GM21367 (cell line): ENCODE data around the gene CYP2C8.
"Not testable (repeated sequence)": the region's sequence is repeated elsewhere in the genome, so short reads cannot be mapped to it uniquely, and the experiment has no call there.

Experiments
- ATAC-seq: cut with Tn5 transposase; IDR thresholded peaks from one replicate; pipeline ENCODE4 v1.9.1; 2021; ENCODE audit not compliant: unreplicated experiment

The CYP2C8 gene

DNA sequence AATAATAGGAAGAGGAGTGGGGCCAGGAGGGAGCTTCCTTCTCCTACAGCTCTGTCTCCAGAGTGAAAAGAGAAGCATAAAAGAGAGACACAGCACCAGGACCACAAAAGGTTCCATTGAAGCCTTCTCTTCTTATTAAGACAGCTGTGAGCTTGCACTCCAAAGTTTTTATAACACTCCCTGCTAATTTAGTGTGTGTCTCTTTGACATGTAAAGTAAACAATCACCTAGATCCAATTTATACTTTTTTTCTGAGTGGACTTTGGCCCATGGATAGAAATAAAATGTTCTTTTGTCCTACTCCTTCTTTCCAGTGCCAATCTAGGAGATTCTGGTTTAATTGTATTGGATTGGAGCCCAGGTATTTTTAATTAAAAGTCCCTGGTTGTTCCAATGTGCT is at the start of gene CYP2C8:
CYP2C8 (minus strand) TSS at position 212 of the 400 bp plus-strand sequence; CDS start at position 117, 95 bp downstream.
- ATAC-seq = no peak

DNA sequence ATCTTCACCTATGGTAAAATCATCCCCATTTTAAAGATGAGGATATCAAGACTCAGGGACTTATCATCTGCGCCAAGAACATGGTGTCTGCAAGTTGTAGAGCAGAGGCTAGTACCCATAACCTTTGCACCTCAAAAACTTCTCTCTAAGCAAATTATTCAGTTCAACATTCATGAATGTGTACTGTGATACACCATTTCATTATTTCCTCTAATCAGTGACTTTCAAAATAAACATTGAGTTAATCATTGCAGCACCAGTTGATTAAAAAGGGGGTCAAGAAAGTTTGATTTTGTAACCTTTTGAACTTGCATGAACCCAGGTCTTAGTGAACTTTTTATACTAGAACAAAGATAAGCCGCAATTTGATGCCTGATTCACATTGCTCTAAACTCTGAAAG is 47.6 kb upstream of the CYP2C8 start:
- ATAC-seq = no peak

DNA sequence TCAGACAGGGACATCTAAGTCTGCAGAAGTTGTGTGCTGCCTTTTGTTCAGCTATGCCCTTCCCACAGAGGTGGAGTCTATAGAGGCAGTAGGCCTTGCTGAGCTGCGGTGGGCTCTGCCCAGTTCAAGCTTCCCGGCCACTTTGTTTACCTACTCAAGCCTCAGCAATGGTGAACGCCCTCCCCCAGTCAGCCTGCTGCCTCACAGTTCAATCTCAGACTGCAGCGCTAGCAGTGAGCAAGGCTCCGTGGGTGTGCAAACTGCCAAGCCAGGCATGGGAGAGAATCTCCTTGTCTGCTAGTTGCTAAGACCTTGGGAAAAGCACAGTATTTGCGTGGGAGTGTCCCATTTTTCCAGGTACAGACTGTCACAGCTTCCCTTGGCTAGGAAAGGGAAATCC is 41.5 kb upstream of the CYP2C8 start:
- ATAC-seq = not testable (repeated sequence)

DNA sequence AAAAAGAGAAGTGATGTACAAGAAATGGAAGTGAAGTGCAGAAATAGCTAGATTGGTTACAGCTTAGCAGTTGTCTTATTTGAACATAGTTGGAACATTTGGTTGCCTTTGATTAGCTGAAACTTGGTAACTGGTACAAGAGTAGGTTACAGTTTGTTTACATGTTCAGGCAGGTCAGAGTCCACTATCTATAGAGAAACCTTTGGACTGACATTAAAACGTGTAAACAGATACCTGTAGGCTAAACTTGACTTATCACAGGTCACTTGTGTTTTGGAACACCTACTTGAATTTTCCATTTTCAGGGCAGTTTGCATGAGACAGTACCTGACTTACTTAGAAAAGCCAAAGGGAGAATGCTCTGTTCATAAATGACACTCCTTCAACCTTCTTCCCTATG is 28.5 kb upstream of the CYP2C8 start:
- ATAC-seq = no peak

DNA sequence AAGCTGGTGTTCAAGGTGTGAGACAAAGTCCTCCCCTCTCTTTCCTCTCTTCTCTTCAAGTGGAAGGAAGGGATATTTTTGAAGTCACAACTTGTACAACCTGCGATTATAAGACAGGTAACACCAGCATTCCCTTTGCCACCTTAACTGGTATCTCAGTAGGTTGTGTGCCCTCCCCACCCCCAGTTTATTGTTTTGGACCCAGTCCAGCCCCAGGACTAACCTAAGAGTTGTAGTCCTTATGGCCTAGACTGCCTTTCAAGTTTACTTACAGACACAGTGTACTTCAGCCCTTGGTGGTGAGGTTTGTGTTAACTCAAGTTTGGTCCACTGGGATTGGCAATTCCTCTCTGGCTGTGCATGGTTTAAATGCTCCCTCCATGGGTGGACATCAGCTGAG is 26.8 kb upstream of the CYP2C8 start:
- ATAC-seq = no peak

DNA sequence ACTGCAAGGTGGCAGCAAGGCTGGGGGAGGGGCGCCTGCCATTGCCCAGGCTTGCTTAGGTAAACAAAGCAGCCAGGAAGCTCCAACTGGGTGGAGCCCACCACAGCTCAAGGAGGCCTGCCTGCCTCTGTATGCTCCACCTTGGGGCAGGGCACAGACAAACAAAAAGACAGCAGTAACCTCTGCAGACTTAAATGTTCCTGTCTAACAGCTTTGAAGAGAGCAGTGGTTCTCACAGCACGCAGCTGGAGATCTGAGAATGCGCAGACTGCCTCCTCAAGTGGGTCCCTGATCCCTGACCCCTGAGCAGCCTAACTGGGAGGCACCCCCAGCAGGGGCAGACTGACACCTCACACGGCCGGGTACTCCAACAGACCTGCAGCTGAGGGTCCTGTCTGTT is 10.3 kb upstream of the CYP2C8 start:
- not testable (repeated sequence) for ATAC-seq

DNA sequence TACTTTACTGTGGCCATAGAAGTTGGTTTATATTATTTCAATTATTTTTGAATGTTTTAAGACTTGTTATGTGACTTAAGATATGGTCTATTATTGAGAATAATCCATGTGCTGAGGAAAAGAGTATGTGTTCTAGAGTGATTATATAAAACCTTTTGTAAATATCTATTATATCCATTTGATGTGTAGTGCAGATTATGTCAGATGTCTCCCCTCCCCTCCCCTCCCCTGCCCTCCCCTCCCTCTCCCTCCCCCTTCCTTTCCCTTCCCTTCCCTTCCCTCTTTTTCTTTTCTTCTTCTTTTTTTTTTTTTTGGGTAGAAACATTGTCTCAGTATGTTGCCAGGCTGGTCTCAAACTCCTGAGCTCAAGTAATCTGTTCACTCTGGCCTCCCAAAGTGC is 8.3 kb upstream of the CYP2C8 start:
- no peak for ATAC-seq

DNA sequence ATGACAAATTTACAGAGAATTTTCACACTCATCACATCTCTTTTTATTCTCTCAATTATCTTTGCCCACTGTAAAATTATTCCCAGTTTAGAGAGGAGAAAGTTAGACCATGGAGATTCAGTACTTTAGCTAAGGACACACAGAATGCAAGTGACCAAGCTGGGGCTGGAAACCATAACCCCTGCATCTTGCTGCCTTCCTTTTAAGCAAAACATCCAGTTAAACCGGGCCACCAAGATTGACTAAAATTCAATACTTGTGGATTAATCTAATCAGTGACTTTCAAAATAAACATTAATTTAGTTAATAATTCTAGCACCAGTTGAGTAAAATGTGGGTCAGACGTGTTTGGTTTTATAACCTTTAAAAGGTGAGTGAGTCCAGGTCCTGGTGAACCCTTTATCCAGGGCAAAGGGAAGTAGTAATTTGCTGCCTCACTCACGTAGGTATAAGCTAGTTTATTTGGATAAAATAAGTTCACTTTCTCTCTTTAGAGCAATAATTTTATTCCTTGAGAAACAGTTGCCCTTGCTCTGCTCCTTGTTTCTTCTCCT is 1.9 kb upstream of the CYP2C8 start:
- no peak for ATAC-seq

DNA sequence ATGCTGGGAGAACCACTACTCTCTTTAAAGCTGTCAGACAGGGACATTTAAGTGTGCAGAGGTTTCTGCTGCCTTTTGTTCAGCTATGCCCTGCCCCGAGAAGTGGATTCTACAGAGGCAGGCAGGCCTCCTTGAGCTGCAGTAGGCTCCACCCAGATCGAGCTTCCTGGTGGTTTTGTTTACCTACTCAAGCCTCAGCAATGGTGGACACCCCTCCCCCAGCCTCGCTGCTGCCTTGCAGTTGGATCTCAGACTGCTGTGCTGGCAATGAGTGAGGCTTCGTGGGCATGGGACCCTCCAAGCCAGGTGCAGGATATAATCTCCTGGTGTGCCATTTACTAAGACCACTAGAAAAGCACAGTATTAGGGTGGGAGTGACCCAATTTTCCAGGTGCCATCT is 5.2 kb downstream of the CYP2C8 start:
- not testable (repeated sequence) for ATAC-seq

DNA sequence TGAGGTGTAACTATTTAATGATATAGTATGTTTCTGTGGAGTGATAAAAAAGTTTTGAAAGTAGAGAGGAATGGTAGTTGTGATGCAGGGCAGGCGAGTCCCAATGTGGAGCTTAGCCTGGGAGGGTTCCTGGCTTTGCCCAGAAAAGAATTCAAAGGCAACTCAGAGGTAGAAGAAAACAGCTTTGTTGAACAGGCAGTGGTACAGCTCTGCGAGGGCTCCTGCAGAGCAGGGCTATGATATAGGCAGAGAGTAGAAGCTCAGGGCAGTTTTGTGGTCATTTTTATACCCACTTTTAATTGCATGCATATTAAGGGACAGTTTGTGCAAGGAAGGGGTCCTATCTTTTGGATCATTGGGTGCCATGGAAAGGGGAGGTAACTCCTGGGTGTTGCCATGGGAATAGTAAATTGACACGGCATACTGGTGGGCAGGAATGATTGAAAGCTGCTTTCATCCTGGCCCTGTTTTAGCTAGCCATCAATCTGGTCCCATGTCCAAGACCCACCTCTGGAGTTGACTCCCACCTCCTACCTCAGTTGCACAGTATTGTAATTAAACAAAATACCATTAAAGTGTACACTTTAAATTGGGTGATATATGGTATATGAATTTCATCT is 12.4 kb downstream of the CYP2C8 start:
- ATAC-seq = no peak

DNA sequence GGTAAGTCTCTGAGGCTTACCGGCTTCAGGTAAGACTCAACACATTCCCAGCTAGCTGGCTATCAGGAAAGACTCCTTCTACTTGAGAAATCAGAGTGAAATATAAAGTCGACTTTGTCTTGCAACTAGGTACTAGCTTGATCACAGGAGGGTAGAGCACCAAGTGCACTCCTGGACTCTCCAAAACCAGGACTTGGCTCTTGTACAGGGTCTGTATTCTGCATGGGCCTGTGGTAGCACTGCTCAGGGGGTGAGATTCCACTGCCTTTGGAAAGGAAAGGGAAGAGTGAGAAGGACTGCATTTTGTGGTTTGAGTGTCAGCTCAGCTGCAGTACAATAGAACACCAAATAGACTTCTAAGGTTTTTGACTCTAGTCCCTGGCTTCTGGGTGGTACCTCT is 19.4 kb downstream of the CYP2C8 start:
- no peak for ATAC-seq

DNA sequence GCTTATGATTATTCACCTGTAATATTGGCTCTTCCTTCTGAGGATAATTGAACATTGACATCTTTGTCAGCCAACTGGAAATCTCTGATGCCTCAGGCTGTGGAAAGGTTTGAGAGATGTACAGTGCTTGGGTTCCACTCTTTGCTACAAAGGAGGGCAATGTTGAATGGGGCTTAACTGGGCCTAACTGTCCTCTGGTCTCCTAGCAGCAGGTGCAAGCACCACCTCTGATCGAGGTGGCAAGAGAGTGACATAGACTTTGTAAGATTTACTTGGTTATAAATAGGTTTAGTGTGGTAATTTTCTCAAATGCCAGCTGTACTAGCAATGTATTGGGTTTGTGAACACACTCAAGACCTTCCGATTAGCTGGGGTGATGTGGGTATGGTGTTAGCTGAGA is 21.1 kb downstream of the CYP2C8 start:
- no peak for ATAC-seq

DNA sequence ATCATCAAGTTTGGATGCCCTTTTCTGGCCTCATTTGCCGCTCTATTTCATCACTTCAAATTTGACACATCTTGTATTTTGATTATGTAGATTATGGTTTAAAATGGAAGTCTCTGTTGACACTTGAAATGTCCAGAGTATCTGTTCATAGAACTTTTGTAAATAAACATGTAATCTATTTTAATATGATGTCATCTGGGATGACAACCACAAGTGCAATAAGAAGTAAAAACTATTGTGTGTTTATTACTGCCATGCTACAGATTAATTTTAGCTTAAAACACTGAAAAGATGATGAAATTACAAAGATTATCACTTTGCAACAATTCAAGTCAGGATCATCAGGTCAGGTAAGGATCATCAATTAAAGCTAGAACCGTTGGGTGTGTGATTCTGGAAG is 30.0 kb downstream of the CYP2C8 start:
- no peak for ATAC-seq

DNA sequence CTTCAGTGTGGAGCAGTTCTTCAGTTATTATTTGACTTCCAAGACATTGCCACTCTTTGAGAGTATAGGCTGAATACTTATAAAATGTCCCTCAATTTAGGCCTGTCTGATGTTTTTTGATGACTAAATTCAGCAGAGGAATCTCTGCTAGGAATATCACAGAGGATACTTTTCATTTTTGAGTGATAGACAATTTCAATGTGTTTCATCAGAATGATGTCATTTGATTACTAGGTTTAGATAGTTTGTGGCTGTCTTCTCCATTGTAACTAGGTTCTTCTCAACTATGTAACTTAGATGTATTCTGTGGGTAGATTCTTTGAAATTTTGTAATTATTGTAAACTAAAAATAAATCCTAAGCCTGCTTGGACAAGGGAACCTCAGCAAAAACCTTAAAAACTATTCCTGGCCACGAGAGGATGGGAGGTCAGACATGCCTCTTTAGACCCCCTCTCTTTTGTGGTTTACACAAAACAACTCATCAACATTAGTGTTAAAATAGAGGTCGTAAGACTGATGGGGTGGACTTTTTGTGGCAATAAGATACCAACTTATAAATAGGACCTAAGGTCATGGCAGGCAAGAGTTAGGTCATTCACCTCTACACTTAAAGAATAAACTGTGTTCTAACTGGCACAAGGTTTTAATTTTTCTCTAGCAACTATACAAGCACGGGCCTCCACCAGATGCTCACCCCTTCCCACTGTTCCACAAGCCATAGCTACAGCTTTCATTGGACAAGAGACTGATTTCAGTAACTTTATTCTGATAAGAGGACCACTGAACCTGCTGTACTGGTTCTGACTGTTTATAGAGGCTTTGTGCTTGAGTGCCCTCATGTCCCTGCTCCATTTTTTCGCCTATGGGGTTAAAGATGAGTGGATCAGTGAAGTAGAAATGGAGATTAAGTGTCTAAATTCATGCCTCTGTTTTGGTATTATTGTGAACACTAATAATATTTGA is 33.7 kb downstream of the CYP2C8 start:
- no peak for ATAC-seq

DNA sequence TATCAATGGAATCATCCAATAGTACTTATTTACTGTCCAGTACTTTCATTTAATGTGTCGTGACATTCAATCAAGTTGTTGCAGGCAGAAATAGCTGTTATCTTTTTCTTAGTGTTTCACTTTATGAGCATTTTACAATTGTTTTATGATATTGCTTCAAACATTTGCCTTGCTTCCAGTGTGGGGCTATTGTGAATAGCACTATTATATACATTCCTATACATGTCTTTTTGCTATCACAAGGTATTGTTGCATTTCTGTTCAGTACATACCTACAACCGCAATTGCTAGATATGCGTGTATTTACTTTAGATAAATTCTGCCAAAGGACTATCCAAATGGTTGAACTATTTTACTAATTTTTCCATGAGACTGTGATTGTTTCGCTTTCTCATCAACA is 34.9 kb downstream of the CYP2C8 start:
- ATAC-seq = no peak

DNA sequence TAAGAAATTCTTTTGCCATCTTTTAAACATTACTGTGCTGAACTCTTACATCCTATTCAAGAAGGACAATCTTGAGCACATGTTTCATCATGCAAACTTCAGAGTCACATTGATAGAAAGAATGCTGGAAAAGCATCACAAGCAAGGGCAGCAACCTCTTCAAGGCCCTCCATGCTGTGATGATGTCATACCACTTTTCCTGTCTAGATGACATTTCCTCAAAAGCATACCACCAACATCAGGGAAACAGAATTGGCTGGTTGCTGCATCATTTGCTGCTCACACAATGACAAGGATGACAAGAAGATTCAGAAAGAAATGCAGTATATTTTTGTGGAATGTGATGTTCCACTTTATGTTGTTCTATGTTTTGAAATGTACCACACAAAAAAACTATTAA is 37.6 kb downstream of the CYP2C8 start:
- ATAC-seq = no peak

DNA sequence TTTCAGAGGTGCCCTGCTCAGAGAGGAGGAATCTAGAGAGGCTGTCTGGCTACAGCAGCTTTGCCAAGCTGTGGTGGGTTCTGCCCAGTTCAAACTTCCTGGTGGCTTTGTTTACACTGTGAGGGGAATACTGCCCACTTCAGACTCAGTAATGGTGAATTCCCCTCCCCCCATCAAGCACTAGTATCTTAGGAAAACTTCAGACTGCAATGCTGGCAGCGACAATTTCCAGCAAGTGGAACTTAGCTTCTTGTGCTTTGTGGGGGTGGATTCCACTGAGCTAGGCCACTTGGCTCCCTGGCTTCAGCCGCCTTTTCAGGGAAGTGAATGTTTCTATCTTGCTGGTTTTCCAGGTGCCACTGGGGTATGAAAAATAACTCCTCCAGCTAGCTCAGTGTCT is 42.8 kb downstream of the CYP2C8 start:
- no peak for ATAC-seq

DNA sequence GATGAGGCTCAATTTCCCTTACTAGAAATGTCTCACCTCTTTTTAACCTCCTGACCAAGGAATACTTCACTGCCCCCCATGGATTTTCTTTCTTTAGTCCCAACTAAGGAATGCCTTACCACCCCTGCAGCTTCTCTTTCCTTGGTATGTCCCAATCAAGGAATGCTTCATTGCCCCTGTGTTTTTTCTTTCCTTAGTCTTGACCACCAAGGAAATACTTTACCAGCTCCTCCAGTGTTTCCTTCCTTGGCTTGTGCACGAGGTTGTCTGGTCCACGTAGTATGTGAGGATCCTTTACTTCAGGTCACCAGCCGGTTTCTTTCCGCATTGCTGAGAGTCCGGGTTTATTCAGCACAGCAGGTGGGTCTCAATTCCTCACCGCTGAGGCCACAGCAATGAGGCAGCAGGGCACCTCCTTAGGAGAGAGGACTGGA is 71.5 kb downstream of the CYP2C8 start:
- ATAC-seq = no peak

DNA sequence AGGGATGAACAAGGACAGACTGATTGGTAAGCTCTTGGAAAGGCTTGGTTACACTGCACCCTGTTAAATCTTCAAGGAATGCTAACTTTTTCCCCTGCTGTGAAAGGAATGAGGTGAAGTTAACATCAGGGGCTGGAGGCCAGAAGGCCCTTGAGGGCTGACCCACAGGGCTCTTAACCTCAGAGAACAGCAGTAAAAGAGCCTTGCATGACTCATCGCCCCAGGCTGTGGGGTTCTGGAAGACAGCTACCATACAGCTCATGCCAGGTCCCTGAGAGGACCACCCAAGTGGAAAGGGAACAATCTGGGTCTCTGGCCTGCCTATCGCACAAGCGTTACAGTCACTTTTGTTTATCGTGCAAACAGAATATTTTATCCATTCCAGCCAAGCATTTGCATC is 76.5 kb downstream of the CYP2C8 start:
- ATAC-seq = no peak

DNA sequence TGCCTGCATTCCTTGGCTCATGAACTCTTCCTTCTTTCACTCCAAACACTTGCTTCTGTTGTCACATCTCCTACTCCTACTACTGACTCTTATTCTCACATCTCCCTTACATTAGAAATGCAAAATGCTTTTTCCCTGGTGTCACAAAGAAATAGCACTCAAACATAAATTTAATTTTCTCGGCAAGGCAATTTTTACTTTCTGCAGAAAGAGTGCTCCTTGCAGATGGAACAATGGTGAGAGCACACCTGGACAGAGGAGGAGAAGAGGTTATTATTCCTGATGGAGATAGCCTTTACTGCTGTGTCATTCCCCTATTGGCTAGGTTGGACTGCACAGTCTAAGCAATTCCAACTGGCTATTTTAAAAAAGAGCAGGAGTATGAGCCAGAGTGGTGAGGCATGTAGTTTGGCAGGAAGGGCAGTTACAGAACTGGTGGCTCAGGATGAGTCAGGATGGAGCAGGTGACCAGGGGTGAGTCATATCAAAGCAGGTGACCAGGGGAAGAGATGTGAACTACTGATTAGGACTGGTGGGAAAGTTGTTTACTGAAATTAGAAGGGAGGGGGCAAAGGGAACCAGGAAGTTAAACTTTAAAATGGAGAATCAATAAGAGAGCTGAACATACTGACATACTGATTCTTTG is 77.9 kb downstream of the CYP2C8 start:
- ATAC-seq = no peak

DNA sequence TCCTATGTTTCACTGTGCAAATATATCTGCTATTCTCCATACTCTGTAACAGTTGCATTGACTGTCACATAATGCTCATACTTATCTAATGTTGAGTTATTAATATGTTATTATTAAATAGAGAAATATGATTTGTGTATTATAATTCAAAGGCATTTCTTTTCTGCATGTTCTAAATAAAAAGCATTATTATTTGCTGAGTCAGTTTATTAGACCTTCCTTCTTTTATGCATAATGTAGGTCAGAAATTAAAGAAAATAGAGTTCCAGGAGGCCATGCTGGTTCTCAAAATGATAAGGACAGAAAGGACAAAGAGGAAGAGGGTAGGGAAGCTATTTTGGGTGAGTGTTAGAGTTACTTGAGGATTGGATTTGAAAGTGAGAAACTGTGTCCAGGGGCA is 80.1 kb downstream of the CYP2C8 start:
- no peak for ATAC-seq
